RPMI8226 (cell line): ENCODE data around the gene AZI2.

ENCODE experiments used
- DNase-seq: peaks from one replicate; pipeline ENCODE4 v3.0.0-alpha.2; 2015

The AZI2 gene

GRCh38 chr3:28348629-28349468 lies at the start of gene AZI2, which contains the start of gene ZCWPW2:
Gene AZI2 (minus strand): TSS chr3:28348824. CDS start chr3:28340617, 8,207 bp downstream.
Gene ZCWPW2 (plus strand): TSS chr3:28348721. CDS start chr3:28413069, 64,348 bp downstream.
- DNase-seq = peak; percentile 97

GRCh38 chr3:28388978-28389377 lies 40.4 kb upstream of the AZI2 start:
- no peak for DNase-seq

- DNase-seq = peak; percentile 9
Measured at GRCh38 chr3:28386049-28386448, 37.4 kb upstream of the AZI2 start.

- no peak for DNase-seq
Measured at GRCh38 chr3:28376424-28376823, 27.8 kb upstream of the AZI2 start.

- DNase-seq = no peak
Measured at GRCh38 chr3:28349469-28350000, 911 bp upstream of the AZI2 start.

GRCh38 chr3:28348265-28348628 lies 377 bp downstream of the AZI2 start:
- no peak for DNase-seq

GRCh38 chr3:28347374-28348264 lies 1.0 kb downstream of the AZI2 start:
- DNase-seq = no peak

- no peak for DNase-seq
Measured at GRCh38 chr3:28345690-28346089, 2.9 kb downstream of the AZI2 start.

GRCh38 chr3:28343144-28343543 lies 5.5 kb downstream of the AZI2 start:
- DNase-seq = no peak

GRCh38 chr3:28337230-28337629 lies 11.4 kb downstream of the AZI2 start:
- DNase-seq = no peak

GRCh38 chr3:28335246-28335645 lies 13.4 kb downstream of the AZI2 start:
- no peak for DNase-seq

- DNase-seq = no peak
Measured at GRCh38 chr3:28334552-28334951, 14.1 kb downstream of the AZI2 start.

GRCh38 chr3:28328188-28329151 lies 20.2 kb downstream of the AZI2 start:
- peak; percentile 28 for DNase-seq

GRCh38 chr3:28326458-28326926 lies 22.1 kb downstream of the AZI2 start:
- DNase-seq = no peak

GRCh38 chr3:28322464-28322863 lies 26.2 kb downstream of the AZI2 start:
- DNase-seq = no peak

- DNase-seq = no peak
Measured at GRCh38 chr3:28320981-28321380, 27.6 kb downstream of the AZI2 start.

GRCh38 chr3:28317438-28318022 lies 31.1 kb downstream of the AZI2 start:
- peak; percentile 61 for DNase-seq

- no peak for DNase-seq
Measured at GRCh38 chr3:28316226-28316625, 32.4 kb downstream of the AZI2 start.

- DNase-seq = no peak
Measured at GRCh38 chr3:28315711-28316110, 32.9 kb downstream of the AZI2 start.

- DNase-seq = no peak
Measured at GRCh38 chr3:28308196-28308595, 40.4 kb downstream of the AZI2 start.

- no peak for DNase-seq
Measured at GRCh38 chr3:28301688-28302087, 46.9 kb downstream of the AZI2 start.
